ENCODE data around the gene SLC29A1.
"Not testable (repeated sequence)": the region's sequence is repeated elsewhere in the genome, so short reads cannot be mapped to it uniquely, and the experiment has no call there.

Gene SLC29A1

DNA sequence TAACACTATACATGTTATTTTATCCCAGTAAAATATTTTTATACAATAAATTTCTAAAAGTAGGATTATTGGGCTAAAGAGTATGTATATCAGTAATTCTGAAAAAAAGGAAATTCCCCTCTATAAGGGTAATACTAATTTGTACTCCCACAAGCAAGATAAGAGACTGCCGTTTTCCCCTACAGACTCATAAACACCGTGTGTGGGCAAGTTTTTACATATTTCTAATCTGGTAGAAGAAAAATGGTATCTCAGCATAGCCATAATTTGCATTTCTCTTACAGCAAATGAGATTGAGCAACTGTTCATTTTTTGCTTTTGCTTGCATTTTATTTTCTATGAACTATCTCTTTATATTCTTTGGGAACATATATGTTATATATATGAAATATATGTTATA is 32.7 kb upstream of the SLC29A1 start:
- Histone ChIP-seq H3K27me3 (ENCODE audit: insufficient read depth, poor library complexity, severe bottlenecking) (no peaks in the 10 kb centered on the region), H3K27ac (replicated peaks) (no peak overlapping the region), H3K4me3 (replicated peaks; ENCODE audit: insufficient read depth, low read length) (no peak overlapping the region)
- TF ChIP-seq POLR2AphosphoS5 (IDR thresholded peaks at IDR 0.05; ENCODE audit: low read depth) (no peak), REST (IDR thresholded peaks at IDR 0.05; ENCODE audit: insufficient replicate concordance, low read depth) (no peak), GABPA (IDR thresholded peaks at IDR 0.05; ENCODE audit: low read depth) (no peak), SPI1 (IDR thresholded peaks at IDR 0.05; ENCODE audit: borderline replicate concordance, low read depth) (no peak)
- TF ChIP-seq, protein P1, sequence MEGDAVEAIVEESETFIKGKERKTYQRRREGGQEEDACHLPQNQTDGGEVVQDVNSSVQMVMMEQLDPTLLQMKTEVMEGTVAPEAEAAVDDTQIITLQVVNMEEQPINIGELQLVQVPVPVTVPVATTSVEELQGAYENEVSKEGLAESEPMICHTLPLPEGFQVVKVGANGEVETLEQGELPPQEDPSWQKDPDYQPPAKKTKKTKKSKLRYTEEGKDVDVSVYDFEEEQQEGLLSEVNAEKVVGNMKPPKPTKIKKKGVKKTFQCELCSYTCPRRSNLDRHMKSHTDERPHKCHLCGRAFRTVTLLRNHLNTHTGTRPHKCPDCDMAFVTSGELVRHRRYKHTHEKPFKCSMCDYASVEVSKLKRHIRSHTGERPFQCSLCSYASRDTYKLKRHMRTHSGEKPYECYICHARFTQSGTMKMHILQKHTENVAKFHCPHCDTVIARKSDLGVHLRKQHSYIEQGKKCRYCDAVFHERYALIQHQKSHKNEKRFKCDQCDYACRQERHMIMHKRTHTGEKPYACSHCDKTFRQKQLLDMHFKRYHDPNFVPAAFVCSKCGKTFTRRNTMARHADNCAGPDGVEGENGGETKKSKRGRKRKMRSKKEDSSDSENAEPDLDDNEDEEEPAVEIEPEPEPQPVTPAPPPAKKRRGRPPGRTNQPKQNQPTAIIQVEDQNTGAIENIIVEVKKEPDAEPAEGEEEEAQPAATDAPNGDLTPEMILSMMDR (IDR thresholded peaks at IDR 0.05; ENCODE audit: insufficient read depth, low read length): no peak
- DNase-seq (ENCODE audit: low read depth in 1 of 2, low spot score in 1 of 2): no peak

DNA sequence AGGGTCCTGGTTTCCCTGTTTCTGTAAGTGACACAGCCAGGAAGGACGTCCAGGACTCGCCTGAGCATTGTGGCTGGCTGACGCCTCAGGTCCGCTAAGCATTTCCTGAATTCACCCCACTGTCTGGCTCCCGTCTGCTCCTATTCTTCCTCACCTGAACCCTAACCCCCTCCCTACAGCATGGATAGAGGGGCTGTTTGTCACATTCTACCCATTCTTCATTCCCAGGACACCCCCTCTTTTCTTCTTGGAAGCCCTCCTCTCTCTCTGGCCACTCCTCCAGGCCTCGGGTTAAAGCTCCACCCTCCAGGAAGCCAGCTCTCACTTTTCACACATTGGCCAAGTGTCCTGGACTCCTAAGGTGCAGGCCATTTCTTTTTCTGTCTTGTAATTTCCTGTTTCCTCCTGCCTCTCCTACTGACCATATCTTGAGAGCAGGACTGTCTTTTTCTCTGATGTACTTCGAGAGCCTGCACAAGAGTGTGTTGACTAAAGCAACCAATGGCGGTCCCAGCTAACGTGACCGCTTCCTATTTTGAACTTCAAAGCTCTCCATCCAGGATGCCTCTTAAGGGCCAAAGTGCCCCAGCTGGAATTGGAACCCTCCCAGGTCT is 30.9 kb upstream of the SLC29A1 start:
- TF ChIP-seq GABPA (IDR thresholded peaks at IDR 0.05; ENCODE audit: low read depth) (no peak), POLR2AphosphoS5 (IDR thresholded peaks at IDR 0.05; ENCODE audit: low read depth) (no peak), REST (IDR thresholded peaks at IDR 0.05; ENCODE audit: insufficient replicate concordance, low read depth) (no peak), SPI1 (IDR thresholded peaks at IDR 0.05; ENCODE audit: borderline replicate concordance, low read depth) (no peak)
- TF ChIP-seq, protein P1 (IDR thresholded peaks at IDR 0.05; ENCODE audit: insufficient read depth, low read length): no peak
- Histone ChIP-seq H3K27me3 (ENCODE audit: insufficient read depth, poor library complexity, severe bottlenecking) (no peaks in the 10 kb centered on the region), H3K4me3 (replicated peaks; ENCODE audit: insufficient read depth, low read length) (no peak overlapping the region), H3K27ac (replicated peaks) (no peak overlapping the region)
- DNase-seq (ENCODE audit: low read depth in 1 of 2, low spot score in 1 of 2): no peak

DNA sequence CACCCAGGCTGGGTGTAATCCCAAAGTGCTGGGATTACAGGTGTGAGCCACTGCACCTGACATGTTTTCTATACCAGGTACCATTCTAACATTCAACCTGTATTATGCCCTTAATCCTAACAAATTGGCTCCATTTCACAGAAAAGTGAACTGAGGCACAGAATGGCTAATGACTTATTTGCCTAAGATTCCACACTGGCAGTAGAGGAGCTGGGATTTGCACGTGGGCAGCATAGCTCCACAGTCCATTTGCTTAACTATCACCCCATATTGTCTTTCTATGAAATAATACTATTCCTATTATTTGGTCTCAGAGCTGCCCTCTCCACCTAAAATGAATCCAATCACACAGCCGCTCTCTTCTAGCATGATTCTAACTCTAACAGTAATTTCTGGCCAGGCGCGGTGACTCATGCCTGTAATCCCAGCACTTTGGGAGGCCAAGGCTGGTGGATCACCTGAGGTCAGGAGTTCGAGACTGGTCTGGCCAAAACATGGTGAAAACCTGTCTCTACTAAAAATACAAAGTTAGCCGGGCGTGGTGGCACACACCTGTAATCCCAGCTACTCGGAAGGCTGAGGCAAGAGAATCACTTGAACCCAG is 30.0 kb upstream of the SLC29A1 start:
- no peaks in the 10 kb centered on the region for H3K27me3 ChIP-seq (ENCODE audit: insufficient read depth, poor library complexity, severe bottlenecking)
- no peak overlapping the region for H3K27ac ChIP-seq (replicated peaks)

GRCh38 chr6:44194326-44194725 is 29.1 kb upstream of the SLC29A1 start:
- TF ChIP-seq, protein P1 (IDR thresholded peaks at IDR 0.05; ENCODE audit: insufficient read depth, low read length): no peak
- no peak for TF ChIP-seq SPI1 (IDR thresholded peaks at IDR 0.05; ENCODE audit: borderline replicate concordance, low read depth)
- Histone ChIP-seq H3K4me3 (replicated peaks; ENCODE audit: insufficient read depth, low read length) (no peak overlapping the region), H3K27me3 (ENCODE audit: insufficient read depth, poor library complexity, severe bottlenecking) (no peaks in the 10 kb centered on the region), H3K27ac (replicated peaks) (no peak overlapping the region)
- no peak for DNase-seq (ENCODE audit: low read depth in 1 of 2, low spot score in 1 of 2)

More for the DNA sequence above, 30.0 kb upstream of the SLC29A1 start:
- TF ChIP-seq GABPA (IDR thresholded peaks at IDR 0.05; ENCODE audit: low read depth): no peak
- TF ChIP-seq SPI1 (IDR thresholded peaks at IDR 0.05; ENCODE audit: borderline replicate concordance, low read depth): no peak
- no peak overlapping the region for H3K4me3 ChIP-seq (replicated peaks; ENCODE audit: insufficient read depth, low read length)
- DNase-seq (ENCODE audit: low read depth in 1 of 2, low spot score in 1 of 2): no peak

- H3K27me3 ChIP-seq (ENCODE audit: insufficient read depth, poor library complexity, severe bottlenecking); H3K4me3 ChIP-seq (replicated peaks; ENCODE audit: insufficient read depth, low read length); DNase-seq (ENCODE audit: low read depth in 1 of 2, low spot score in 1 of 2); H3K27ac ChIP-seq (replicated peaks): not testable (repeated sequence)
Observed at GRCh38 chr6:44196351-44196750, 27.0 kb upstream of the SLC29A1 start.

All from HL-60 (cell line).